Measurements from ENCODE around the gene AFF2. TPM values are rescaled to one million over a fixed set of nuclear protein-coding genes. Genes with fewer than 3 reads are reported as not detected.
"Not testable (repeated sequence)": the region's sequence is repeated elsewhere in the genome, so short reads cannot be mapped to it uniquely, and the experiment has no call there.

Gene AFF2
- polyA plus RNA-seq, 1 donor from 2014 or later: not detected

DNA sequence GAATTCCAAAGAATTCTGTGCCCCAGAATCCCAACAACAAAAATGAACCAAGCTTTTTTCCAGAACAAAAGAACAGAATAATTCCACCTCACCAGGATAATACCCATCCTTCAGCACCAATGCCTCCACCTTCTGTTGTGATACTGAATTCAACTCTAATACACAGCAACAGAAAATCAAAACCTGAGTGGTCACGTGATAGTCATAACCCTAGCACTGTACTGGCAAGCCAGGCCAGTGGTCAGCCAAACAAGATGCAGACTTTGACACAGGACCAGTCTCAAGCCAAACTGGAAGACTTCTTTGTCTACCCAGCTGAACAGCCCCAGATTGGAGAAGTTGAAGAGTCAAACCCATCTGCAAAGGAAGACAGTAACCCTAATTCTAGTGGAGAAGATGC lies 161.6 kb downstream of the AFF2 start:
- Mint-ChIP-seq H3K27ac (no peak overlapping the region), H3K9me3 (peaks cover 1 to 4% (median 3%) of the 10 kb centered on the region in 3 donors), H3K27me3 (no peaks in the 10 kb centered on the region), H3K4me3 (no peak overlapping the region), H3K4me1 (peaks cover 6 to 10% (median 10%) of the 10 kb centered on the region in 3 donors), H3K36me3 (no peaks in the 10 kb centered on the region)

DNA sequence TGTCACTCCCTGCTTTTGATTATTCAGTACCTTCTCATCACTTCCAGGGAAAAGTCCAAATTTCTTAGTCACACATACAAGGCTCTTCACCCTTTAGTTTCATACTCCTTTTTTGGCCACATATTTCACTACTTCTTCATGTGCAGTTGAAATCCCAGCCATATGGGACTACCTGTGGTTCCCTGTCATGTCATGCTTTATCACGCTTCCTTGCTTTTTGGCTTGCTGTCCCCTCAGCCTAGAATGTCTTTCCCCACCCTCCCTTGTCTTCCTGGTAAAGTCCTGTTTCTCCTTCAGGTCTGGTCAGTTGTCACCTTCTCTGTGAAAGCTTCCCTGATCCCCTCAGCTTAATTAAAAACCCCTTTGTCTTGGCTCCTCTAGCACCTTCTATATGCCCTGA lies 163.8 kb downstream of the AFF2 start:
- no peak overlapping the region for H3K27ac Mint-ChIP-seq
- no peaks in the 10 kb centered on the region for H3K27me3 Mint-ChIP-seq
- H3K36me3 Mint-ChIP-seq: no peaks in the 10 kb centered on the region
- H3K9me3 Mint-ChIP-seq: peaks cover 6 to 10% (median 9%) of the 10 kb centered on the region in 3 donors
- no peaks in the 10 kb centered on the region for H3K4me1 Mint-ChIP-seq
- no peak overlapping the region for H3K4me3 Mint-ChIP-seq

GRCh38 chrX:148664995-148665394 lies 164.6 kb downstream of the AFF2 start:
- Mint-ChIP-seq H3K4me3 (no peak overlapping the region), H3K27me3 (no peaks in the 10 kb centered on the region), H3K9me3 (peaks cover 8 to 19% (median 12%) of the 10 kb centered on the region in 3 donors), H3K4me1 (peaks cover 0 to under 1% (median 0%) of the 10 kb centered on the region in 3 donors), H3K27ac (no peak overlapping the region), H3K36me3 (no peaks in the 10 kb centered on the region)

DNA sequence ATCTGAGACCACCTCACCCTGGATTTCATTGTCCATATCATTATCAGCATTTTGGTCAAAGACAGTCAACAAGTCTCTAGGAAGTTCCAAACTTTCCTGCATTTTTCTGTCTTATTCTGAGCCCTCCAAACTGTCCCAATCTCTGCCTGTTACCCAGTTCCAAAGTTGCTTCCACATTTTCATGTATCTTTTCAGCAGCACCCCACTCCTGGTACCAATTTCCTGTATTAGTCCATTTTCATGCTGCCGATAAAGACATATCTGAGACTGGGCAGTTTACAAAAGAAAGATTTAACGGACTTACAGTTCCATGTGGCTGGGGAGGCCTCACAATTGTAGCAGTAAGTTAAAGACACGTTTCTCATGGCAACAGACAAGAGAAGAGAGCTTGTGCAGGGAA lies 168.8 kb downstream of the AFF2 start:
- H3K4me3 Mint-ChIP-seq, H3K27ac Mint-ChIP-seq, H3K36me3 Mint-ChIP-seq, H3K27me3 Mint-ChIP-seq, H3K4me1 Mint-ChIP-seq: not testable (repeated sequence)
- H3K9me3 Mint-ChIP-seq: peaks cover 5 to 25% (median 11%) of the 10 kb centered on the region in 3 donors

DNA sequence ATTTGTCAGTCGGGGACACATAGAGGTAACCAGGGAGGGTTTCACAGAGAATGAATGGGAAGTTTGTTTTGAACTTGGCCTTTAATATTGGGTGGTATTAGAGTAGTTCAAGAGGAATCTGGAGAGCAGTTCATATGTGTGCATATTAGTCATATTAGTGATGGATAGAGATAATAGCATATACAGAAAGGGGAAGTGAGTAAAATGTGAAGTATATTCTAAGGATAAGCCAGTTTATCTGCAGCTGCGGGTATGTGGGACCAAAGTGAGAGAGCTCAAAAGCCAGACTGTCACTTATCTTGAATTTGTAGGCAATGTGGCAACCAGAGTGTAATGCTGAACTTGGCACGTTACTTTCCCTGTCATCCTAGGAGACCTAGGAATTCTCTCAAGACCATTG lies 169.9 kb downstream of the AFF2 start:
- H3K4me1 Mint-ChIP-seq: peaks cover 0 to 2% (median 0%) of the 10 kb centered on the region in 3 donors
- H3K36me3 Mint-ChIP-seq: no peaks in the 10 kb centered on the region
- no peaks in the 10 kb centered on the region for H3K27me3 Mint-ChIP-seq
- peaks cover 3 to 25% (median 11%) of the 10 kb centered on the region in 3 donors for H3K9me3 Mint-ChIP-seq
- no peak overlapping the region for H3K4me3 Mint-ChIP-seq
- no peak overlapping the region for H3K27ac Mint-ChIP-seq

- peaks cover 0 to 2% (median 0%) of the 10 kb centered on the region in 3 donors for H3K4me1 Mint-ChIP-seq
- H3K27ac Mint-ChIP-seq: no peak overlapping the region
- no peaks in the 10 kb centered on the region for H3K36me3 Mint-ChIP-seq
- H3K27me3 Mint-ChIP-seq: no peaks in the 10 kb centered on the region
- H3K4me3 Mint-ChIP-seq: no peak overlapping the region
- peaks cover 1 to 19% (median 9%) of the 10 kb centered on the region in 3 donors for H3K9me3 Mint-ChIP-seq
Measured at GRCh38 chrX:148672517-148672916, 172.1 kb downstream of the AFF2 start.

GRCh38 chrX:148681605-148682004 lies 181.2 kb downstream of the AFF2 start:
- Mint-ChIP-seq H3K27ac (no peak overlapping the region), H3K27me3 (no peaks in the 10 kb centered on the region), H3K9me3 (no peaks in the 10 kb centered on the region), H3K36me3 (no peaks in the 10 kb centered on the region), H3K4me1 (no peaks in the 10 kb centered on the region), H3K4me3 (no peak overlapping the region)

- no peaks in the 10 kb centered on the region for H3K27me3 Mint-ChIP-seq
- no peak overlapping the region for H3K27ac Mint-ChIP-seq
- H3K9me3 Mint-ChIP-seq: no peaks in the 10 kb centered on the region
- no peak overlapping the region for H3K4me3 Mint-ChIP-seq
- H3K4me1 Mint-ChIP-seq: no peaks in the 10 kb centered on the region
- H3K36me3 Mint-ChIP-seq: no peaks in the 10 kb centered on the region
Measured at GRCh38 chrX:148682206-148682605, 181.8 kb downstream of the AFF2 start.

- Mint-ChIP-seq H3K9me3 (peaks cover 0 to 5% (median 2%) of the 10 kb centered on the region in 3 donors), H3K4me3 (peak overlapping the region in 1 of 4 donors; percentile 3), H3K36me3 (no peaks in the 10 kb centered on the region), H3K27me3 (no peaks in the 10 kb centered on the region), H3K27ac (no peak overlapping the region), H3K4me1 (no peaks in the 10 kb centered on the region)
Measured at GRCh38 chrX:148691456-148691855, 191.0 kb downstream of the AFF2 start.

DNA sequence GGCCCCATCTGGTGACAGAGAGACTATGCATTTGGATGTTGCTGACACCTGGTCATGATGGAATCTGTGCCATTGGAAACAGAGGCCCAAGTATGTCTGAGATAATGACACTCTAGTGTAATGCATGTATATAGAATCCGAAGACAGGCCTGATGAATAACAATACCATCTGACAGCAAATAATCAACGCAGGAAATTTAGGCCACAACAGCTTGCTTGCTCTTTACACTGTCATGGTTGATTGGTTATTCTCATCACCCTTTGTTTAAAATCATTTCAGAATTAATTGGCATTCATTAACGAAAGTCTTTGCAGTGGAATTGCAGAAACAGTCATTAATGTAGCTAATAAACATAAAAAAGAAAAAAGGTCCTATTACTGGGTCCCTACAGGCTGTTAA lies 194.8 kb downstream of the AFF2 start:
- no peaks in the 10 kb centered on the region for H3K36me3 Mint-ChIP-seq
- H3K9me3 Mint-ChIP-seq: peaks cover 0 to 5% (median 2%) of the 10 kb centered on the region in 3 donors
- H3K27ac Mint-ChIP-seq: no peak overlapping the region
- H3K27me3 Mint-ChIP-seq: peaks cover 7% of the 10 kb centered on the region
- peaks cover 0 to 7% (median 5%) of the 10 kb centered on the region in 3 donors for H3K4me1 Mint-ChIP-seq
- no peak overlapping the region for H3K4me3 Mint-ChIP-seq

- H3K27ac Mint-ChIP-seq: no peak overlapping the region
- H3K4me3 Mint-ChIP-seq: no peak overlapping the region
- no peaks in the 10 kb centered on the region for H3K36me3 Mint-ChIP-seq
- H3K4me1 Mint-ChIP-seq: peaks cover 0 to 7% (median 5%) of the 10 kb centered on the region in 3 donors
- peaks cover 0 to 5% (median 0%) of the 10 kb centered on the region in 3 donors for H3K9me3 Mint-ChIP-seq
- H3K27me3 Mint-ChIP-seq: peaks cover 7% of the 10 kb centered on the region
Measured at GRCh38 chrX:148698221-148698620, 197.8 kb downstream of the AFF2 start.

GRCh38 chrX:148700021-148700420 lies 199.6 kb downstream of the AFF2 start:
- Mint-ChIP-seq H3K4me1 (peaks cover 0 to 7% (median 5%) of the 10 kb centered on the region in 3 donors), H3K36me3 (no peaks in the 10 kb centered on the region), H3K27me3 (peaks cover 7% of the 10 kb centered on the region), H3K9me3 (no peaks in the 10 kb centered on the region), H3K27ac (no peak overlapping the region), H3K4me3 (no peak overlapping the region)

GRCh38 chrX:148713981-148714380 lies 213.6 kb downstream of the AFF2 start:
- Mint-ChIP-seq H3K4me3 (no peak overlapping the region), H3K4me1 (no peaks in the 10 kb centered on the region), H3K27ac (no peak overlapping the region), H3K9me3 (no peaks in the 10 kb centered on the region), H3K36me3 (no peaks in the 10 kb centered on the region), H3K27me3 (no peaks in the 10 kb centered on the region)

DNA sequence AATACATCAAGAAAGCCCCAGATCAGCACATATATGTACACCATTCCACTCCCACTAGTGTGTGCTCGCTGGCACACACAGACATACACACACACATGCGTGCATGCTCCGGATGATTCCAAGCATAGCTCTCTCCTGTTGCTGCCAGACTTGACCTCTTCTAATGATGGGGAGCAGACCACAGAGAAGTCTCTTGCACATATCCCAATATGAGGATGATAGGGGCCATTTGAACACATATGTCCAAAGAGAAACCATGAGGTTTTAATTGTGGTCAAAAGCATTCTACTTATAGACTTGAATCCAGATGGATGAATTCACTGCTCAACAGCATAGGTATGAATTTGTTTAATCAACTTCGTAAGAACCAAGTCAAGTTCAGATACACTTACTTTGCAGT lies 214.9 kb downstream of the AFF2 start:
- no peaks in the 10 kb centered on the region for H3K9me3 Mint-ChIP-seq
- no peaks in the 10 kb centered on the region for H3K36me3 Mint-ChIP-seq
- H3K27me3 Mint-ChIP-seq: no peaks in the 10 kb centered on the region
- no peak overlapping the region for H3K27ac Mint-ChIP-seq
- H3K4me1 Mint-ChIP-seq: no peaks in the 10 kb centered on the region
- no peak overlapping the region for H3K4me3 Mint-ChIP-seq

DNA sequence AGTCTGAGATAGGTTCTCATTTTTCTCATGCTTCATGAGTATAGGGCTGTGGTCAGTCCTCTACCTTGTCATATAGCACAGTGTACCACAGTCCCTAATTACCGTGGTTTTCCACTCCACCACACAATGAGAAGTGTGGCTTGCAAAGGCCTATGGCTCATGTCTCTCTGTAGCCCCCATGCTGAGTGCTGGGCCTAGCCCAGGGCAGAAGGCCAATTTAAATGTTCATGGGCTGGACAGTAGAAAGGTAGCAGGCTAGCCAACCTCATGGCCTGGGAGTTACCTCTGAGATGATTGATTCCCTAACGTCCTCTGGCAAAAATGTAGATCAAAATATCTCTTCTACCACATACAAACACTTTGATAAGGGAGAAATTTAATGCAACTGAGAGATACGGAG lies 222.5 kb downstream of the AFF2 start:
- H3K4me3 Mint-ChIP-seq: no peak overlapping the region
- H3K4me1 Mint-ChIP-seq: no peaks in the 10 kb centered on the region
- no peak overlapping the region for H3K27ac Mint-ChIP-seq
- no peaks in the 10 kb centered on the region for H3K27me3 Mint-ChIP-seq
- peaks cover 0 to 3% (median 0%) of the 10 kb centered on the region in 3 donors for H3K9me3 Mint-ChIP-seq
- no peaks in the 10 kb centered on the region for H3K36me3 Mint-ChIP-seq

- Mint-ChIP-seq H3K9me3 (peaks cover 0 to 3% (median 0%) of the 10 kb centered on the region in 3 donors), H3K4me1 (no peaks in the 10 kb centered on the region), H3K4me3 (no peak overlapping the region), H3K27ac (no peak overlapping the region), H3K27me3 (no peaks in the 10 kb centered on the region), H3K36me3 (no peaks in the 10 kb centered on the region)
Measured at GRCh38 chrX:148723551-148723950, 223.1 kb downstream of the AFF2 start.

Data from IgD-negative memory B cell (primary cell).